Pancreas (tissue), 10 donors: Measurements from ENCODE around the gene PCSK6. TPM values are rescaled to one million over a fixed set of nuclear protein-coding genes. Genes with fewer than 3 reads are reported as not detected.
A peak's percentile ranks its signal among the peaks of the same experiment; 100 is the strongest.
"Not testable (repeated sequence)": the region's sequence is repeated elsewhere in the genome, so short reads cannot be mapped to it uniquely, and the experiment has no call there.

Source experiments
- ATAC-seq, 4 donors: fragments of 200-7000 bp; cut with Tn5 transposase; one replicate each; pipeline versions ENCODE4 v1.8.0 to v1.9.1; 2020; ENCODE audit warnings: mild to moderate bottlenecking in 4 of 4, moderate library complexity in 4 of 4
- DNase-seq, 6 donors: peaks; one replicate each; pipeline ENCODE4 v3.0.0-alpha.2; 2020
- FAIRE-seq: peaks from 2 replicates; lab custom pipeline; 2012; peaks lifted over from hg19 to GRCh38; lab: Jason Lieb, UNC
- H3K27ac ChIP-seq, 4 donors: fragments of 200-600 bp; sonication (generic); 1 replicate in 3 of 4; 2 replicates in 1 of 4; pipeline versions ENCODE4 v1.5.0 to v1.8.0; 2020
- H3K27me3 ChIP-seq, 4 donors: fragments of 200-600 bp; one replicate each; pipeline ENCODE4 v1.8.0; 2021
- H3K36me3 ChIP-seq, 3 donors: fragments of 200-600 bp; sonication (generic) in 1 of 3; one replicate each; pipeline versions ENCODE4 v1.5.0 to v1.8.0; 2020 to 2021
- H3K4me1 ChIP-seq, 3 donors: fragments of 200-600 bp; one replicate each; pipeline ENCODE4 v1.8.0; 2021
- H3K4me3 ChIP-seq, 4 donors: fragments of 200-600 bp; sonication (generic) in 2 of 4; one replicate each; pipeline versions ENCODE4 v1.5.0 to v1.8.0; 2020 to 2021
- H3K9me3 ChIP-seq, 4 donors: fragments of 200-600 bp; one replicate each; pipeline ENCODE4 v1.8.0; 2021
- CTCF ChIP-seq, 4 donors: fragments of 200-600 bp; sonication (generic) in 3 of 4; IDR thresholded peaks; one replicate each; pipeline versions ENCODE4 v1.5.0 to v1.8.0; 2021; ENCODE audit warnings: antibody characterized with exemption in 4 of 4
- WGBS, 2 donors: extraction: QIAGEN DNeasy Blood & Tissue Kit; methylation state at CpG; one replicate each; pipeline ENCODE4 v1.1.7; 2013; 5-methylcytosine and 5-hydroxymethylcytosine counted together
- intact Hi-C, 3 donors: fragments of 100-400 bp; cut with DNase I; formaldehyde crosslinking; loops; one replicate each; pipeline versions ENCODE4 v1.11.1 to v1.14.2; 2022
- polyA plus RNA-seq, 2 donors: library from polyadenylated mRNA; stranded (reverse); fragments of 200-250 nt; gene quantifications; one replicate each; pipeline ENCODE4 v1.2.3, GENCODE V29; 2013
- total RNA-seq, 6 donors: library from RNA; stranded (reverse); fragmentation: NEBNext Ultra II Directional in 4 of 6; extraction: Animal tissue kit (Norgen Biotek cat#: 25700) in 4 of 6; gene quantifications; one replicate each; pipeline versions ENCODE4 v1.2.1 to v1.2.4, GENCODE V29; 2021 to 2023
- donor health status: healthy with polysubstance abuse.
- donor health status: DM: no; HTN: no; CAD: no; lungs with moderate emphysema.
- donor health status: DM: no; HTN: no; CAD: no.
- donor health status: control.
- donor health status: control.
- donor health status: Bipolar disorder and iron deficiency.
- donor health status: DM: yes; HTN: yes; CAD: no.
- donor health status: DM: no; HTN: no; CAD: no.
- donor health status: DM: no; HTN: no; CAD: no.
- donor health status: DM: yes; HTN: yes; CAD: no.

The PCSK6 gene
- total and polyA plus RNA-seq, 8 donors: 0.87 to 4.5 (median 3.0) TPM

- no peaks in the 10 kb centered on the region for H3K4me1 ChIP-seq
- intact Hi-C loops: no loop called here
- H3K9me3 ChIP-seq: no peaks in the 10 kb centered on the region
- no peak for ATAC-seq
- no peak for DNase-seq
- no peaks in the 10 kb centered on the region for H3K36me3 ChIP-seq
- no peak for TF ChIP-seq CTCF (IDR thresholded peaks at IDR 0.05)
- H3K27ac ChIP-seq: no peak overlapping the region
- no peaks in the 10 kb centered on the region for H3K27me3 ChIP-seq
- WGBS, 2 donors: 94 to 99% methylated on average over 4 of the region's 4 CpGs
- H3K4me3 ChIP-seq: no peak overlapping the region
- FAIRE-seq: no peak
These were observed 69.3 kb downstream of the PCSK6 start for GRCh38 chr15:101420232-101420631.

DNA sequence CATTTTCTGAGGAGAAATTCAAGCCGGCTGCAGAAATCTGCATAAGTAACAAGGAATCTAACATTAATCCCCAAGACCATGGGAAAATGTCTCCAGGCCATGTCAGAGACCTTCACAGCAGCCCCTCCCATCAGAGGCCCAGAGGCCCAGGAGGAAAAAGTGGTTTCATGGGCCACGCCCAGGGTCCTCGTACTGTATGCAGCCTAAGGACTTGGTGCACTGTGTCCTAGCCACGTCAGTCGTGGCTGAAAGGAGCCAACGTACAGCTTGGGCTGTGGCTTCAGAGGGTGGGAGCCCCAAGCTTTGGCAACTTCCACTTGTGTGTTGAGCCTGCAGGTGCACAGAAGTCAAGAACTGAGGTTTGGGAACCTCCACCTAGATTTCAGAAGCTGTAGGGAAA is 73.0 kb downstream of the PCSK6 start:
- intact Hi-C loops: not testable (repeated sequence)

GRCh38 chr15:101413239-101413638 is 76.3 kb downstream of the PCSK6 start:
- intact Hi-C loops: no loop called here
- no peaks in the 10 kb centered on the region for H3K36me3 ChIP-seq
- DNase-seq (no peak), FAIRE-seq (no peak), ATAC-seq (no peak)
- H3K4me1 ChIP-seq: no peaks in the 10 kb centered on the region
- H3K27ac ChIP-seq: no peak overlapping the region
- TF ChIP-seq CTCF (IDR thresholded peaks at IDR 0.05): no peak
- H3K4me3 ChIP-seq: no peak overlapping the region
- no peaks in the 10 kb centered on the region for H3K27me3 ChIP-seq
- 70 to 81% methylated on average over 3 of the region's 3 CpGs for WGBS, 2 donors
- H3K9me3 ChIP-seq: no peaks in the 10 kb centered on the region

More for the DNA sequence above, 73.0 kb downstream of the PCSK6 start:
- H3K27me3 ChIP-seq, H3K36me3 ChIP-seq, H3K4me1 ChIP-seq, DNase-seq, H3K27ac ChIP-seq, H3K9me3 ChIP-seq, FAIRE-seq, ATAC-seq, H3K4me3 ChIP-seq: not testable (repeated sequence)
- 93 to 96% methylated on average over 6 of the region's 6 CpGs for WGBS, 2 donors

GRCh38 chr15:101411581-101411980 is 77.9 kb downstream of the PCSK6 start:
- H3K4me3 ChIP-seq: no peak overlapping the region
- H3K36me3 ChIP-seq: no peaks in the 10 kb centered on the region
- WGBS, 2 donors: 91 to 96% methylated on average over 10 of the region's 10 CpGs
- TF ChIP-seq CTCF (IDR thresholded peaks at IDR 0.05): no peak
- no peaks in the 10 kb centered on the region for H3K27me3 ChIP-seq
- FAIRE-seq (no peak), DNase-seq (peak in 1 of 6 donors; percentile 4), ATAC-seq (no peak)
- H3K4me1 ChIP-seq: no peaks in the 10 kb centered on the region
- intact Hi-C loops: no loop called here
- H3K9me3 ChIP-seq: no peaks in the 10 kb centered on the region
- H3K27ac ChIP-seq: no peak overlapping the region

GRCh38 chr15:101411085-101411484 is 78.4 kb downstream of the PCSK6 start:
- FAIRE-seq (no peak), DNase-seq (peak in 1 of 6 donors; percentile 2), ATAC-seq (no peak)
- H3K27ac ChIP-seq: no peak overlapping the region
- intact Hi-C loops: no loop called here
- no peaks in the 10 kb centered on the region for H3K4me1 ChIP-seq
- no peaks in the 10 kb centered on the region for H3K27me3 ChIP-seq
- no peaks in the 10 kb centered on the region for H3K9me3 ChIP-seq
- no peak for TF ChIP-seq CTCF (IDR thresholded peaks at IDR 0.05)
- H3K4me3 ChIP-seq: no peak overlapping the region
- 87 to 89% methylated on average over 12 of the region's 12 CpGs for WGBS, 2 donors
- H3K36me3 ChIP-seq: no peaks in the 10 kb centered on the region
